Parathyroid adenoma (tissue), 2 donors: ENCODE results near the gene OS9.
"Not testable (repeated sequence)": the region's sequence is repeated elsewhere in the genome, so short reads cannot be mapped to it uniquely, and the experiment has no call there.

Source experiments
- H2AFZ ChIP-seq: fragments of 300-600 bp; sonication (generic); one replicate; pipeline ENCODE4 v1.7.0; 2017; ENCODE audit warnings: antibody characterized with exemption, mild to moderate bottlenecking
- H3K27ac ChIP-seq: fragments of 300-600 bp; sonication (generic); one replicate; pipeline ENCODE4 v1.7.0; 2017
- H3K27me3 ChIP-seq: fragments of 300-600 bp; sonication (generic); one replicate; pipeline ENCODE4 v1.7.0; 2017; ENCODE audit warnings: low read length; ENCODE audit not compliant: control insufficient read depth, insufficient read depth
- H3K36me3 ChIP-seq: fragments of 300-600 bp; sonication (generic); one replicate; pipeline ENCODE4 v1.7.0; 2017; ENCODE audit warnings: low read length; ENCODE audit not compliant: control insufficient read depth, insufficient read depth
- H3K4me1 ChIP-seq: fragments of 300-600 bp; sonication (generic); one replicate; pipeline ENCODE4 v1.7.0; 2017; ENCODE audit warnings: control low read depth
- H3K4me2 ChIP-seq: fragments of 300-600 bp; sonication (generic); one replicate; pipeline ENCODE4 v1.7.0; 2017; ENCODE audit warnings: low read length
- H3K4me3 ChIP-seq: fragments of 300-600 bp; sonication (generic); one replicate; pipeline ENCODE4 v1.7.0; 2017; ENCODE audit warnings: low read depth, low read length
- H3K79me2 ChIP-seq: fragments of 300-600 bp; sonication (generic); one replicate; pipeline ENCODE4 v1.7.0; 2017; ENCODE audit warnings: control low read depth
- H3K9ac ChIP-seq: fragments of 300-600 bp; sonication (generic); one replicate; pipeline ENCODE4 v1.7.0; 2017; ENCODE audit warnings: mild to moderate bottlenecking
- H3K9me3 ChIP-seq: fragments of 300-600 bp; sonication (generic); one replicate; pipeline ENCODE4 v1.7.0; 2017; ENCODE audit warnings: low read length; ENCODE audit not compliant: control insufficient read depth
- CTCF ChIP-seq: fragments of 300-600 bp; sonication (generic); IDR thresholded peaks from one replicate; pipeline ENCODE4 v1.7.0; 2017; ENCODE audit warnings: antibody characterized with exemption, mild to moderate bottlenecking
- donor health status: primary hyperparathyroidism.

OS9 gene

DNA sequence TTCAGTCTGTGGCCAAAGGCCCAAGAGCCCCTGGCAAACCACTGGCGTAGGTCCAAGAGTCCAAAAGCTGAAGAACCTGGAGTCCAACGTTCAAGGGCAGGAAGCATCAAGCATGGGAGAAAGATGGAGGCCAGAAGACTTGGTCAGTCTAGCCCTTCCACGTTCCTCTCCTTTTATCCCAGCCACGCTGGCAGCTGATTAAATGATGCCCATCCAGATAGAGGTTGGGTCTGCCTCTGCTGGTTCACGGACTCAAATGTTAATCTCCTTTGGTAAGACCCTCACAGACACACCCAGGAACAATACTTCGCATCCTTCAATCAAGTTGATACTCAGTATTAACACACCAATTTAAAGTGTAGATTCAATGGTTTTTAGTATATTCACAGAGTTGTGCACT lies 21.1 kb upstream of the OS9 start:
- Histone ChIP-seq H3K9me3 (no peaks in the 10 kb centered on the region), H3K4me3 (no peak overlapping the region), H3K4me2 (no peak overlapping the region), H3K4me1 (no peaks in the 10 kb centered on the region), H3K9ac (no peak overlapping the region), H3K27ac (no peak overlapping the region), H3K79me2 (no peaks in the 10 kb centered on the region), H3K27me3 (no peaks in the 10 kb centered on the region), H2AFZ (no peak overlapping the region), H3K36me3 (no peaks in the 10 kb centered on the region)
- no peak for TF ChIP-seq CTCF

DNA sequence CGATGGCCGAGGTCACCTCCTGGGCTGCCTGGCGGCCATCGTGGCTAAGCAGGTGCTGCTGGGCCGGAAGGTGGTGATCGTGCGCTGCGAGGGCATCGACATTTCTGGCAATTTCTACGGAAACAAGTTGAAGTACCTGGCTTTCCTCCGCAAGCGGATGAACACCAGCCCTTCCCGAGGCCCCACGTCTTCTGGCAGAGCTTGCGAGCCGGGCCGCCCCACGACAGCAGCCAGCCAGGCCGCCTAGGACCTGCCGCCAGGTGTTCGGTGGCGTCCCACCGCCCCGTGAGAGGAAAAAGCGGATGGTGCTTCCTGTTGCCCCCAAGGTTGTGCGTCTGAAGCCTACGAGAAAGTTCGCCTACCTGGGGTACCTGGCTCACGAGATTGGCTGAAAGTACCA lies 19.2 kb upstream of the OS9 start:
- no peak for TF ChIP-seq CTCF
- no peak overlapping the region for H2AFZ ChIP-seq
- no peaks in the 10 kb centered on the region for H3K79me2 ChIP-seq
- H3K4me1 ChIP-seq = no peaks in the 10 kb centered on the region
- no peak overlapping the region for H3K4me3 ChIP-seq
- no peak overlapping the region for H3K27ac ChIP-seq
- no peaks in the 10 kb centered on the region for H3K9me3 ChIP-seq
- H3K4me2 ChIP-seq = no peak overlapping the region
- no peaks in the 10 kb centered on the region for H3K36me3 ChIP-seq
- no peaks in the 10 kb centered on the region for H3K27me3 ChIP-seq
- H3K9ac ChIP-seq = no peak overlapping the region

GRCh38 chr12:57677947-57678346 lies 16.0 kb upstream of the OS9 start:
- not testable (repeated sequence) for H3K4me2 ChIP-seq, H3K27ac ChIP-seq, H3K4me1 ChIP-seq, H3K4me3 ChIP-seq, H3K27me3 ChIP-seq, H3K9ac ChIP-seq, H2AFZ ChIP-seq, H3K9me3 ChIP-seq, H3K79me2 ChIP-seq, H3K36me3 ChIP-seq

- H3K27ac ChIP-seq = no peak overlapping the region
- no peak overlapping the region for H3K9ac ChIP-seq
- no peak for TF ChIP-seq CTCF
- H3K27me3 ChIP-seq = no peaks in the 10 kb centered on the region
- no peaks in the 10 kb centered on the region for H3K36me3 ChIP-seq
- no peaks in the 10 kb centered on the region for H3K79me2 ChIP-seq
- H2AFZ ChIP-seq = no peak overlapping the region
- no peak overlapping the region for H3K4me2 ChIP-seq
- H3K4me3 ChIP-seq = no peak overlapping the region
- H3K4me1 ChIP-seq = no peaks in the 10 kb centered on the region
- H3K9me3 ChIP-seq = no peaks in the 10 kb centered on the region
Observed at GRCh38 chr12:57679697-57680096, 14.2 kb upstream of the OS9 start.

- no peak for TF ChIP-seq CTCF
- H3K27me3 ChIP-seq = no peaks in the 10 kb centered on the region
- H3K79me2 ChIP-seq = no peaks in the 10 kb centered on the region
Observed at GRCh38 chr12:57687862-57688261, 6.1 kb upstream of the OS9 start.

More at GRCh38 chr12:57687862-57688261, 6.1 kb upstream of the OS9 start:
- H3K9me3 ChIP-seq = no peaks in the 10 kb centered on the region
- H2AFZ ChIP-seq = no peak overlapping the region
- no peak overlapping the region for H3K27ac ChIP-seq
- H3K4me1 ChIP-seq = no peaks in the 10 kb centered on the region
- H3K4me2 ChIP-seq = no peak overlapping the region
- H3K36me3 ChIP-seq = no peaks in the 10 kb centered on the region
- no peak overlapping the region for H3K9ac ChIP-seq
- H3K4me3 ChIP-seq = no peak overlapping the region
